HepG2 (cell line): Measurements from ENCODE around the gene REEP2. TPM values are rescaled to one million over a fixed set of nuclear protein-coding genes. Genes with fewer than 3 reads are reported as not detected.

Source experiments
- ADNP ChIP-seq: sonication (generic); formaldehyde crosslinking; IDR thresholded peaks from 2 replicates; pipeline ENCODE4 v1.4.0; 2020; ENCODE audit warnings: missing genetic modification reagents
- EEA1 ChIP-seq: sonication (generic); formaldehyde crosslinking; IDR thresholded peaks from 2 replicates; pipeline ENCODE4 v1.5.1; 2020; ENCODE audit warnings: mild to moderate bottlenecking, missing genetic modification reagents, borderline replicate concordance
- FOXA1 ChIP-seq, 2 experiments: fragments of 450-650 bp in 1 of 2; sonication (generic) in 1 of 2; formaldehyde crosslinking in 1 of 2; IDR thresholded peaks; 2 replicates each; pipeline versions ENCODE4 v1.4.0 to v1.6.1; 2016 to 2020; ENCODE audit warnings: missing genetic modification reagents in 1 of 2
- JDP2 ChIP-seq: sonication (generic); formaldehyde crosslinking; IDR thresholded peaks from 2 replicates; pipeline ENCODE4 v1.8.1; 2022; ENCODE audit warnings: missing genetic modification reagents, borderline replicate concordance
- KDM6A ChIP-seq: IDR thresholded peaks from 2 replicates; pipeline ENCODE4 v1.6.1; 2016; ENCODE audit warnings: low read depth
- MED13 ChIP-seq: sonication (generic); formaldehyde crosslinking; IDR thresholded peaks from 2 replicates; pipeline ENCODE4 v1.5.0; 2020; ENCODE audit warnings: missing genetic modification reagents
- PRDM15 ChIP-seq: sonication (generic); formaldehyde crosslinking; IDR thresholded peaks from 2 replicates; pipeline ENCODE4 v1.4.0; 2020; ENCODE audit warnings: missing genetic modification reagents
- SMC3 ChIP-seq: IDR thresholded peaks from 2 replicates; pipeline ENCODE4 v1.6.1; 2011; ENCODE audit warnings: low read length, improper control_type of control experiment
- ZFP1 ChIP-seq: IDR thresholded peaks from 2 replicates; pipeline ENCODE4 v1.6.1; 2016
- ZMAT3 ChIP-seq: sonication (generic); formaldehyde crosslinking; conservative IDR thresholded peaks from 2 replicates; pipeline ENCODE4 v1.7.0; 2021; ENCODE audit warnings: missing genetic modification reagents
- ZNF142 ChIP-seq: sonication (generic); formaldehyde crosslinking; IDR thresholded peaks from 2 replicates; pipeline ENCODE4 v1.4.0; 2020; ENCODE audit warnings: missing genetic modification reagents
- ZNF205 ChIP-seq: IDR thresholded peaks from 2 replicates; pipeline ENCODE4 v1.6.1; 2018; ENCODE audit warnings: missing biosample characterization, missing genetic modification reagents
- ZNF44 ChIP-seq: sonication (generic); formaldehyde crosslinking; IDR thresholded peaks from 2 replicates; pipeline ENCODE4 v1.5.1; 2020; ENCODE audit warnings: mild to moderate bottlenecking, missing genetic modification reagents
- ZNF451 ChIP-seq: sonication (generic); formaldehyde crosslinking; IDR thresholded peaks from 2 replicates; pipeline ENCODE4 v1.5.0; 2020; ENCODE audit warnings: mild to moderate bottlenecking, missing genetic modification reagents
- ZNF572 ChIP-seq: sonication (generic); formaldehyde crosslinking; IDR thresholded peaks from 2 replicates; pipeline ENCODE4 v1.5.1; 2020; ENCODE audit warnings: mild to moderate bottlenecking, missing genetic modification reagents
- ZSCAN31 ChIP-seq: sonication (generic); formaldehyde crosslinking; IDR thresholded peaks from 2 replicates; pipeline ENCODE4 v1.5.0; 2020; ENCODE audit warnings: low read depth, mild to moderate bottlenecking, missing genetic modification reagents
- polyA plus RNA-seq, 8 experiments: library from polyadenylated mRNA; depleted of rRNA in 3 of 8; stranded (reverse) in 7 of 8; unstranded in 1 of 8; fragments of >200 nt; fragmentation: Illumina TruSeq in 4 of 8; extraction: Trizol in 4 of 8; gene quantifications; 2 replicates each; pipeline versions ENCODE4 v1.2.1 to v1.2.3, GENCODE V29; 2011 to 2016; ENCODE audit warnings: low read depth in 4 of 8, missing spikeins in 1 of 8, mixed read lengths in 1 of 8; ENCODE audit not compliant: insufficient read depth in 1 of 8
- total RNA-seq, 5 experiments: library from RNA; depleted of rRNA; stranded (reverse); fragments of >200 nt; fragmentation: Illumina TruSeq; extraction: Trizol; gene quantifications; 2 replicates each; pipeline ENCODE4 v1.2.3, GENCODE V29; 2016; ENCODE audit warnings: low read depth in 1 of 5
- TF ChIP-seq, protein P1 (sequence below): sonication (generic); formaldehyde crosslinking; IDR thresholded peaks from 2 replicates; pipeline ENCODE4 v1.4.0; 2020; ENCODE audit warnings: mild to moderate bottlenecking, missing genetic modification reagents
- TF ChIP-seq, protein P2 (sequence below): sonication (generic); IDR thresholded peaks from 2 replicates; pipeline ENCODE4 v1.6.1; 2016; ENCODE audit warnings: low read depth, borderline replicate concordance

REEP2 gene
- total and polyA plus RNA-seq, 2 of the 13 experiments (the other 11 are each of a cell fraction or from before 2014, with no cell fraction given), result 5.3 to 7.8 TPM

DNA sequence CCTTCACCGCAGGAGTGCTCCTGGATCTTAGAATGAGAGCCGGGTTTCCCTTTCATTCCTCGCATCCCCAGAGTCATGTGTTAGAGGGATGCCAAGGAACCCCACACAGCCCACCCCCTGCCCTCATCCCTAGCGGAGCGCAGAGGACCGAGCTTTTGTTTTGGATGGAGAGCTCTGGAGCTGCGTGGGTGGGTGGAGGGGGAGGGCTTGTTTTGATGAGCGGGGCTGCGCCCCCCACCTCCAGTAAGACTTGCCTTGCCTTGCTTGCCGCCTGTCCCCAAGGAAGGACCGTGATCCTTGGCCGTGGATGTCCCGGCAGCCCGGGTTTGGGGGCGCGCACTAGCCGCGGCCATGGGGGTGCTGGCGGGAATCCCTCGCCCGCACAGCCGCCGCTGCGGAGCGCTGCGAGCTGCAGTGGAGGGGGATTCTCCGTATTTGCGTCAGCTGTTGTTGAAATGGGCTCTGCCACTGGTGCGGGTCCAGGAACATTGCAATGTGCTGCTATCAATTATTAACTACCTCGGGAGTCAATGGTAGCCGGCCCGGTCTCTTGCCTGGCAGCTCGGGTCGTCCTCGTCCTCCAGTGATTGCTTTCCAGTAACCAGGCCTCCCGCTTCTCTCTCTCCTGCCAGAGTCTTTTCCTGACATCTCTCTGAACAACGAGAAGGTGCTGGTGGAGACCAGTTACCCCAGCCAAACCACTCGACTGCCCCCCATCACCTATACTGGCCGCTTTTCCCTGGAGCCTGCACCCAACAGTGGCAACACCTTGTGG is 27.5 kb downstream of the REEP2 start (continued):
- TF ChIP-seq EEA1 (CRISPR knock-in tag) (no peak), ZNF142 (no peak), ZNF44 (CRISPR knock-in tag) (no peak), JDP2 (CRISPR knock-in tag) (no peak), ZNF572 (CRISPR knock-in tag) (no peak), PRDM15 (CRISPR knock-in tag) (no peak), ZNF205 (CRISPR knock-in tag) (no peak), KDM6A (CRISPR knock-in tag) (no peak), ZFP1 (CRISPR knock-in tag) (no peak), ADNP (CRISPR knock-in tag) (no peak), ZSCAN31 (CRISPR knock-in tag) (no peak), ZMAT3 (CRISPR knock-in tag) (no peak), MED13 (CRISPR knock-in tag) (no peak), ZNF451 (CRISPR knock-in tag) (no peak), SMC3 (no peak), FOXA1 (IDR thresholded peaks at IDR 0.05) (no peak), FOXA1 (CRISPR knock-in tag; IDR thresholded peaks at IDR 0.05) (no peak)
- TF ChIP-seq, protein P1, sequence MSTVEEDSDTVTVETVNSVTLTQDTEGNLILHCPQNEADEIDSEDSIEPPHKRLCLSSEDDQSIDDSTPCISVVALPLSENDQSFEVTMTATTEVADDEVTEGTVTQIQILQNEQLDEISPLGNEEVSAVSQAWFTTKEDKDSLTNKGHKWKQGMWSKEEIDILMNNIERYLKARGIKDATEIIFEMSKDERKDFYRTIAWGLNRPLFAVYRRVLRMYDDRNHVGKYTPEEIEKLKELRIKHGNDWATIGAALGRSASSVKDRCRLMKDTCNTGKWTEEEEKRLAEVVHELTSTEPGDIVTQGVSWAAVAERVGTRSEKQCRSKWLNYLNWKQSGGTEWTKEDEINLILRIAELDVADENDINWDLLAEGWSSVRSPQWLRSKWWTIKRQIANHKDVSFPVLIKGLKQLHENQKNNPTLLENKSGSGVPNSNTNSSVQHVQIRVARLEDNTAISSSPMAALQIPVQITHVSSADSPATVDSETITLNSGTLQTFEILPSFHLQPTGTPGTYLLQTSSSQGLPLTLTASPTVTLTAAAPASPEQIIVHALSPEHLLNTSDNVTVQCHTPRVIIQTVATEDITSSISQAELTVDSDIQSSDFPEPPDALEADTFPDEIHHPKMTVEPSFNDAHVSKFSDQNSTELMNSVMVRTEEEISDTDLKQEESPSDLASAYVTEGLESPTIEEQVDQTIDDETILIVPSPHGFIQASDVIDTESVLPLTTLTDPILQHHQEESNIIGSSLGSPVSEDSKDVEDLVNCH (CRISPR knock-in tag), result no peak
- TF ChIP-seq, protein P2, sequence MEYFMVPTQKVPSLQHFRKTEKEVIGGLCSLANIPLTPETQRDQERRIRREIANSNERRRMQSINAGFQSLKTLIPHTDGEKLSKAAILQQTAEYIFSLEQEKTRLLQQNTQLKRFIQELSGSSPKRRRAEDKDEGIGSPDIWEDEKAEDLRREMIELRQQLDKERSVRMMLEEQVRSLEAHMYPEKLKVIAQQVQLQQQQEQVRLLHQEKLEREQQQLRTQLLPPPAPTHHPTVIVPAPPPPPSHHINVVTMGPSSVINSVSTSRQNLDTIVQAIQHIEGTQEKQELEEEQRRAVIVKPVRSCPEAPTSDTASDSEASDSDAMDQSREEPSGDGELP, result peak; percentile 95
